K562 (cell line): Measurements from ENCODE around the gene DNAJC30. TPM values are rescaled to one million over a fixed set of nuclear protein-coding genes. Genes with fewer than 3 reads are reported as not detected.

Experiments
- AFF1 ChIP-seq, 2 experiments: fragments of 450-650 bp; IDR thresholded peaks; 2 replicates each; pipeline ENCODE4 v1.6.1; 2018; ENCODE audit warnings: mild to moderate bottlenecking in 2 of 2, low read depth in 1 of 2; ENCODE audit not compliant: partially characterized antibody in 2 of 2
- CREB1 ChIP-seq, 2 experiments: sonication (generic) in 1 of 2; formaldehyde crosslinking in 1 of 2; IDR thresholded peaks; 2 replicates each; pipeline versions ENCODE4 v1.6.1 to v1.8.0; 2012 to 2022; ENCODE audit warnings: inconsistent platforms in 1 of 2, mild to moderate bottlenecking in 1 of 2, missing genetic modification reagents in 1 of 2, moderate library complexity in 1 of 2
- DPF2 ChIP-seq: fragments of 450-650 bp; IDR thresholded peaks from 2 replicates; pipeline ENCODE4 v1.6.1; 2016
- MED1 ChIP-seq: sonication (generic); formaldehyde crosslinking; IDR thresholded peaks from 2 replicates; pipeline ENCODE4 v1.8.1; 2023; ENCODE audit warnings: missing genetic modification reagents, borderline replicate concordance
- RAD21 ChIP-seq, 2 experiments: fragments of 250-450 bp in 1 of 2; fragments of 450-650 bp in 1 of 2; sonication (Bioruptor Pico) in 1 of 2; formaldehyde crosslinking in 1 of 2; IDR thresholded peaks in 1 of 2; conservative IDR thresholded peaks in 1 of 2; 2 replicates each; pipeline versions ENCODE4 v1.4.0 to v1.8.0; 2020 to 2022; ENCODE audit warnings: mild to moderate bottlenecking in 2 of 2, moderate library complexity in 1 of 2
- RB1 ChIP-seq: fragments of 450-650 bp; IDR thresholded peaks from 2 replicates; pipeline ENCODE4 v1.6.1; 2017; ENCODE audit warnings: low read depth, mild to moderate bottlenecking
- SAFB ChIP-seq: fragments of 200-400 bp; formaldehyde crosslinking; IDR thresholded peaks from 2 replicates; pipeline ENCODE4 v1.6.1; 2017; ENCODE audit warnings: low read depth, low read length, borderline replicate concordance
- SIX5 ChIP-seq, 2 experiments: IDR thresholded peaks; 2 replicates each; pipeline ENCODE4 v1.6.1; 2011; ENCODE audit warnings: low read length in 2 of 2, borderline replicate concordance in 1 of 2, low read depth in 1 of 2, mild to moderate bottlenecking in 1 of 2, moderate library complexity in 1 of 2; ENCODE audit not compliant: insufficient read depth in 1 of 2
- TEAD1 ChIP-seq, 2 experiments: fragments of 450-650 bp in 1 of 2; sonication (generic) in 1 of 2; formaldehyde crosslinking; IDR thresholded peaks; 2 replicates each; pipeline versions ENCODE4 v1.4.0 to v1.8.0; 2020 to 2022; ENCODE audit warnings: mild to moderate bottlenecking in 2 of 2, missing genetic modification reagents in 1 of 2
- ZNF121 ChIP-seq: sonication (generic); formaldehyde crosslinking; conservative IDR thresholded peaks from 2 replicates; pipeline ENCODE4 v1.8.0; 2022; ENCODE audit warnings: missing genetic modification reagents
- ZNF280B ChIP-seq: fragments of 250-450 bp; sonication (Bioruptor Pico); IDR thresholded peaks from 2 replicates; pipeline ENCODE4 v1.5.1; 2021; ENCODE audit warnings: mild to moderate bottlenecking
- polyA plus RNA-seq, 8 experiments: library from polyadenylated mRNA; depleted of rRNA in 4 of 8; stranded (reverse) in 5 of 8; unstranded in 3 of 8; fragments of >200 nt; fragmentation: Nextera tagmentation in 2 of 8; fragmentation: Illumina TruSeq in 1 of 8; extraction: Ambion mirVana in 2 of 8; extraction: Trizol in 1 of 8; gene quantifications; 2 replicates each; pipeline versions ENCODE4 v1.2.1 to v1.2.3, GENCODE V29; 2011 to 2014; ENCODE audit warnings: inconsistent platforms in 1 of 8, missing spikeins in 1 of 8
- total RNA-seq, 7 experiments: library from RNA; depleted of rRNA in 6 of 7; stranded (reverse); fragments of >200 nt in 6 of 7; fragmentation: Illumina TruSeq in 2 of 7; extraction: Trizol in 2 of 7; gene quantifications; 2 replicates each; pipeline versions ENCODE4 v1.2.1 to v1.2.3, GENCODE V29; 2011 to 2021; ENCODE audit warnings: low replicate concordance in 1 of 7
- TF ChIP-seq, protein P1 (sequence below): fragments of 450-650 bp; IDR thresholded peaks from 2 replicates; pipeline ENCODE4 v1.6.1; 2016; ENCODE audit warnings: low read depth, mild to moderate bottlenecking, moderate library complexity
- TF ChIP-seq, protein P2 (sequence below), 2 experiments: fragments of 450-650 bp in 1 of 2; sonication (generic) in 1 of 2; formaldehyde crosslinking in 1 of 2; IDR thresholded peaks in 1 of 2; conservative IDR thresholded peaks in 1 of 2; 2 replicates each; pipeline versions ENCODE4 v1.6.1 to v1.8.1; 2016 to 2023; ENCODE audit warnings: mild to moderate bottlenecking in 2 of 2, moderate library complexity in 2 of 2, inconsistent platforms in 1 of 2, missing genetic modification reagents in 1 of 2
- TF ChIP-seq, protein P3 (sequence below): sonication (generic); formaldehyde crosslinking; IDR thresholded peaks from 2 replicates; pipeline ENCODE4 v1.8.0; 2022; ENCODE audit warnings: mild to moderate bottlenecking, missing genetic modification reagents
- TF ChIP-seq, protein P4 (sequence below): fragments of 450-650 bp; IDR thresholded peaks from 2 replicates; pipeline ENCODE4 v1.6.1; 2017; ENCODE audit warnings: antibody characterized with exemption

Gene DNAJC30
- total and polyA plus RNA-seq, 9 of the 15 experiments (the other 6 are each of a cell fraction or from before 2014, with no cell fraction given), result 1.1 to 11.3 (median 4.6) TPM

- TF ChIP-seq, protein P1, sequence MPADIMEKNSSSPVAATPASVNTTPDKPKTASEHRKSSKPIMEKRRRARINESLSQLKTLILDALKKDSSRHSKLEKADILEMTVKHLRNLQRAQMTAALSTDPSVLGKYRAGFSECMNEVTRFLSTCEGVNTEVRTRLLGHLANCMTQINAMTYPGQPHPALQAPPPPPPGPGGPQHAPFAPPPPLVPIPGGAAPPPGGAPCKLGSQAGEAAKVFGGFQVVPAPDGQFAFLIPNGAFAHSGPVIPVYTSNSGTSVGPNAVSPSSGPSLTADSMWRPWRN, result no peak
- TF ChIP-seq SAFB, result no peak
- no peak for TF ChIP-seq SIX5 (IDR thresholded peaks at IDR 0.05; ENCODE audit: borderline replicate concordance in 1 of 2, insufficient read depth in 1 of 2, low read depth in 1 of 2, low read length in 2 of 2)
- peak; percentile 39 for TF ChIP-seq DPF2
- peak; percentile 68 for TF ChIP-seq RB1
- TF ChIP-seq, protein P2, sequence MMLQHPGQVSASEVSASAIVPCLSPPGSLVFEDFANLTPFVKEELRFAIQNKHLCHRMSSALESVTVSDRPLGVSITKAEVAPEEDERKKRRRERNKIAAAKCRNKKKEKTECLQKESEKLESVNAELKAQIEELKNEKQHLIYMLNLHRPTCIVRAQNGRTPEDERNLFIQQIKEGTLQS (IDR thresholded peaks at IDR 0.05), result peak; percentile 48; the same call in 1 of the 2 replicates
- TF ChIP-seq, protein P2 (CRISPR knock-in tag; conservative IDR thresholded peaks at IDR 0.05), result no peak
- no peak for TF ChIP-seq ZNF280B (CRISPR knock-in tag)
- peak; percentile 45; the same call in 1 of the 2 replicates for TF ChIP-seq CREB1 (IDR thresholded peaks at IDR 0.05)
- peak; percentile 69; the same call in 1 of the 2 replicates for TF ChIP-seq CREB1 (CRISPR knock-in tag; IDR thresholded peaks at IDR 0.05)
- TF ChIP-seq RAD21 (CRISPR knock-in tag; conservative IDR thresholded peaks at IDR 0.05 in 1 of 2, IDR thresholded peaks at IDR 0.05 in 1 of 2), result peak; percentile 22 to 49; a peak in 3 of 4 replicates
- TF ChIP-seq AFF1 (IDR thresholded peaks at IDR 0.05; ENCODE audit: low read depth in 1 of 2, partially characterized antibody in 2 of 2), result peak in 1 of 2 experiments; percentile 53
- TF ChIP-seq, protein P3, sequence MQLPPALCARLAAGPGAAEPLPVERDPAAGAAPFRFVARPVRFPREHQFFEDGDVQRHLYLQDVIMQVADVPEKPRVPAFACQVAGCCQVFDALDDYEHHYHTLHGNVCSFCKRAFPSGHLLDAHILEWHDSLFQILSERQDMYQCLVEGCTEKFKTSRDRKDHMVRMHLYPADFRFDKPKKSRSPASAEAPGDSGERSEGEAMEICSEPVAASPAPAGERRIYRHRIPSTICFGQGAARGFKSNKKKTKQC (CRISPR knock-in tag), result no peak
- 0 out of 4 replicates have a peak, but pooled peaks of 1 of the 2 experiments have one; percentile 27 for TF ChIP-seq TEAD1 (CRISPR knock-in tag; IDR thresholded peaks at IDR 0.05)
- no peak for TF ChIP-seq MED1
- TF ChIP-seq ZNF121 (CRISPR knock-in tag), result peak; percentile 99
- TF ChIP-seq, protein P4, sequence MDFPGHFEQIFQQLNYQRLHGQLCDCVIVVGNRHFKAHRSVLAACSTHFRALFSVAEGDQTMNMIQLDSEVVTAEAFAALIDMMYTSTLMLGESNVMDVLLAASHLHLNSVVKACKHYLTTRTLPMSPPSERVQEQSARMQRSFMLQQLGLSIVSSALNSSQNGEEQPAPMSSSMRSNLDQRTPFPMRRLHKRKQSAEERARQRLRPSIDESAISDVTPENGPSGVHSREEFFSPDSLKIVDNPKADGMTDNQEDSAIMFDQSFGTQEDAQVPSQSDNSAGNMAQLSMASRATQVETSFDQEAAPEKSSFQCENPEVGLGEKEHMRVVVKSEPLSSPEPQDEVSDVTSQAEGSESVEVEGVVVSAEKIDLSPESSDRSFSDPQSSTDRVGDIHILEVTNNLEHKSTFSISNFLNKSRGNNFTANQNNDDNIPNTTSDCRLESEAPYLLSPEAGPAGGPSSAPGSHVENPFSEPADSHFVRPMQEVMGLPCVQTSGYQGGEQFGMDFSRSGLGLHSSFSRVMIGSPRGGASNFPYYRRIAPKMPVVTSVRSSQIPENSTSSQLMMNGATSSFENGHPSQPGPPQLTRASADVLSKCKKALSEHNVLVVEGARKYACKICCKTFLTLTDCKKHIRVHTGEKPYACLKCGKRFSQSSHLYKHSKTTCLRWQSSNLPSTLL, result no peak
These were observed 18.2 kb upstream of the DNAJC30 start (continued) for GRCh38 chr7:73701357-73701995.
